Stimulated activated CD8-positive, alpha-beta memory T cell treated with anti-CD3 and anti-CD28 coated beads, Interleukin-4, amount 100 ng/mL, for 24 hours (primary cell): ENCODE results near the gene SCGB3A1.

Experiments
- DNase-seq: peaks from one replicate; pipeline ENCODE4 v3.0.0-alpha.2; 2020; ENCODE audit warnings: low read depth

The SCGB3A1 gene, protein sequence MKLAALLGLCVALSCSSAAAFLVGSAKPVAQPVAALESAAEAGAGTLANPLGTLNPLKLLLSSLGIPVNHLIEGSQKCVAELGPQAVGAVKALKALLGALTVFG

GRCh38 chr5:180591311-180591887, at the start of gene SCGB3A1:
TSS of gene SCGB3A1 (minus strand) at chr5:180591499. CDS start at chr5:180591462, 37 bp downstream.
- DNase-seq, result no peak

DNA sequence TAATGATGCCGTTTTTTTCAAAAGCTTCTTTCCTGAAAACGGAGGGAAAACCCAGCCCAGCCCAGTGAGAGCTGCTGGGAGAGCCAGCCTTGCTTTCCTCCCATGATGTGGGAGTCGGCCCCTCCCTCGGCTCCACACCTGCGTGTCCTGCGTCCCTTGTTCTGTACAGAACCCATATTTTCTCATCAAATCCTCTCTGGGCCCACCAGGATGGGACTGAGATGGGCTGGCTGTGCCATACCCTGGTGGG, 49.2 kb upstream of the SCGB3A1 start:
- DNase-seq, result no peak

GRCh38 chr5:180639741-180640610, 48.7 kb upstream of the SCGB3A1 start:
- no peak for DNase-seq

GRCh38 chr5:180639287-180639686, 48.0 kb upstream of the SCGB3A1 start:
- no peak for DNase-seq

DNA sequence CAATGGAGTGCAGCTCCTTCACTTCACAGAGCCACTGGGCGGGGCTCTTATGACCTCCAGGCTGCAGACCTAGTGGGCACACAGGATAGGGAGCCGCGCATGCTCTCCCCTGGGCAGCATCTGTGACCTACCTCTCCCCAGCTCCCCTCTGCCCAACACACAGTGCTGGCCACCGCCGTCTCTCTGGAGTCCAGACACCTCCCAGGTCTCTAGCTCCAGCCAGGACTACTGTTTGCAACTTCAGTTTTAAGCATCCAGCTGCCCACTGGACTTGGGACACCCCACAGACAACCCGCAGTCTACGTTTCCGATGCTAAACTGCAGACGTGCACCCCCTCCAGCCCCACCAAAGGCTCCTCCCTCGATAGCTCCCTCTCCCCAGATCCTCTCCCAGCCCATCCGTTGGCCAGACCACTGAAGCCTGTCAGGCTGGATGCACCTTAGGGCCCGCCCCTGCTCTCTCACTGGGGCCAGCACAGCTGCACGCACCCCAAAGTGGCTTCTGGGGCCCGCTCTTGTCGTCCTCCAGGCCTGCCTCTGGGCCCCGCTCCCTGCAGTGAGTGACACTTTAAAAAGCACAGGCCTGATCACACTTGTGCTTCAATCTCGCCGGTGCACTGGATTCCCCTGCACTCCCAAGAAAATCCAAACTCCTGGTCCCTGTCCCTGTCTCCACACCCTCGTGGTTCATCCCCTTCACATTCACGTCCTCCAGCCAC, 46.8 kb upstream of the SCGB3A1 start:
- no peak for DNase-seq

DNA sequence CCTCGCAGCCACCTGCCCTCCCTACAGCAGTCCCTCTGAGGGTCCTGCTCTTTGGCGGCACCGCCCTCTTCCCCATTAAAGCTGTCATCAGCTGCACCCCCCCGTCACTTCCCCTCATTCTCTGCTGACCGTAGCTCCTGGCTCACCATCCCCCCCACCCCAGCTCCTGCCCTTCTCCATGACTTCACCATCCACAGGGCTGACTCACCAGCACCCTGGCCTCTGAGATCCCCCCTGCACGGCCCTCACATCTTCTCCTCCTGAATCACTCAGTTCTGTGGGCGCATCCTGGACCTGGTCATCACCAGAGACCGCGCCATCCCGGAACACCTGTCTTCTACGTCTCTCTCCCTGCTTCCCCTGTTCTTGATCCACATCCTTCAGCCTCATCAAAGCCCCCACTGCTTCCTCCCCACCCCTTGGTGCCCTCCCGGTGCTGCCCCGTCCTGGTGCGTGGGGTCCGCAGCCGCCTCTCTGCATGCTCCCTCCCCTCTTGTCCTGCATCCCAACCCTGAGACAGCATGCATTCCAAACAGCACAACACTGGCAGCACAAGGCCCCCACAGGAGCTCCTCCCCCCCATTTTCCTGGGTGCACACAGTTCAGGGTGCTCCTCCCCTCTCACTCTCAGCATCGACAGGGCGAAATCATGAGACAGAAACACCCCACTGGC, 45.2 kb upstream of the SCGB3A1 start:
- DNase-seq, result no peak

DNA sequence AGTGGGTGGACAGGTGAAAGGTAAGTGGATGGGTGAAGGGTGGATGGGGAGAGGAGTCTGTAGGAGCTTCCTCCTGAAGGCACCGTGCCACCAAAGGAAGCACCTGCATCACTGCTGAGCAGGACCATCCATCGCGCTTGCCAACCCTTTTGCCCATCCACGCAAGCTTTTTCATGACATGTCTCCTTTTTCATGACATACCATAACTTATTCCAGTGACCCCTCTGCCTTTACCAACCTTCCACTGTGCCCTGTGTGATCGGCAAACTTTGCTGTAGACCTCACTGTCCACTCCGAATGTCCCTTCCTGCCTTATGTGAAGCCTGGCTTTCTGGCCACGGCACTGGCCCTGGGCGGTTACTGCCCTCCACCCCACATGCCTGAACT, 44.7 kb upstream of the SCGB3A1 start:
- no peak for DNase-seq

DNA sequence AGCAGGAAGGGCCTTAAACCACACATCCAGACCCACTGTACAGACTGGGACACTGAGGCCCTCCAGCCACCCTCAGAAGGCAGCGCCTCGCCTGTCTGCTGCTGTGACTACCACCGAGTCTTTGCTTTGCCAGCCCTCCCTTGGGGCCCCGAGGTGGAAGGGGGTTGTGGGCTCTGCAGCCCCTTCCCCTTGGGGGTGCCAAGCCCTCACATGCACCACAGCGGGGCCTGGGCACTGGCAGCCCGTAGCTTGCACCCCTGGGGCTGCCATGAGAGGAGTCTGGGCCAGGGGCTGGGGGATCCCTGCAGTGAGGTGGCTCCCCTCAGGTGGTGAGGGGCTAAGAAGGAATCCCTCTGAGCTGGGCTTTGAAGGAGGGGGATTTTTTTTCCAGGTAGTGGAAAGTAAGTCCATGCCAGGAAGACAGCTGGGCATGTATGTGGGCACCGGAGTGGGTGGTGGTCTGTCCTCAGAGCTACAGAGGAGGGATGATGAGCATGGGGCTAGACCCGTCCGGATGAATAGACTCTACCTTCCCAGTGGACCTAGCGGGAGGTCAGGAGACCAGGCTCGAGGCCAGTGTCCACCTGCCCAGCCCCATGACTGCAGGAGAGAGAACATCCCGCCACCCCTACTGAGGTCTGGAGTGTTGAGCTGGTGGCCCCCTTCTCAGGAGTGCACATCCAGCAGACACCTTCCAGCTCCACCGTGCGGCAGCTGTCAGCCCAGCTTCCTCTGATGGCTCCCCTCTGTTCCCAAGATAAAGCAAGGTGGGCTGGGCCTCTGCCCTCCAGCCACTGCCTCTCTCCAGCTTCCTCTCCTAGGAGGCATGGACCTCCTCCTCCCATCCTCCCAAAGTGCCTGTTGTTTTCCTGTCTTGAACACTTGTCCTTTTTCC, 42.2 kb upstream of the SCGB3A1 start:
- DNase-seq, result no peak

DNA sequence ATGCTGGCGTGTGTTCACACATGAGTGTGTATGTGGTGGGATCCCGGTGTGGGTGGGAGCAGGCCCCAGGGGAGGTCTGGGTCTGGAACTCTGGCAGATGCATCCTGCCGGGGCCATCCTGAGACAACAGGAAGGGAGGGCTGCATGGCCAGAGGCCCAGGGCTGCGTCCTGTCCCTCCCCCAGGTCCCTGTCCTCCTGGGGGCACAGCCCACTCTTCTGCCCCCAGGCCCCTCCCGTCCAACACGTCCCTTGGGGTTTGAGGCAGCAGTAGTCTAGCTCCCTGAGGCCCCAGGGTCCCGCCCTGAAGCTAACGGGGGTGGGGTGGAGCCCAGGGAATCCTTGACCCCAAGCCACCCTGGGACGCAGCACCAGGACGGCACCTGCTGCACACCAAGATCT, 41.5 kb upstream of the SCGB3A1 start:
- no peak for DNase-seq

DNA sequence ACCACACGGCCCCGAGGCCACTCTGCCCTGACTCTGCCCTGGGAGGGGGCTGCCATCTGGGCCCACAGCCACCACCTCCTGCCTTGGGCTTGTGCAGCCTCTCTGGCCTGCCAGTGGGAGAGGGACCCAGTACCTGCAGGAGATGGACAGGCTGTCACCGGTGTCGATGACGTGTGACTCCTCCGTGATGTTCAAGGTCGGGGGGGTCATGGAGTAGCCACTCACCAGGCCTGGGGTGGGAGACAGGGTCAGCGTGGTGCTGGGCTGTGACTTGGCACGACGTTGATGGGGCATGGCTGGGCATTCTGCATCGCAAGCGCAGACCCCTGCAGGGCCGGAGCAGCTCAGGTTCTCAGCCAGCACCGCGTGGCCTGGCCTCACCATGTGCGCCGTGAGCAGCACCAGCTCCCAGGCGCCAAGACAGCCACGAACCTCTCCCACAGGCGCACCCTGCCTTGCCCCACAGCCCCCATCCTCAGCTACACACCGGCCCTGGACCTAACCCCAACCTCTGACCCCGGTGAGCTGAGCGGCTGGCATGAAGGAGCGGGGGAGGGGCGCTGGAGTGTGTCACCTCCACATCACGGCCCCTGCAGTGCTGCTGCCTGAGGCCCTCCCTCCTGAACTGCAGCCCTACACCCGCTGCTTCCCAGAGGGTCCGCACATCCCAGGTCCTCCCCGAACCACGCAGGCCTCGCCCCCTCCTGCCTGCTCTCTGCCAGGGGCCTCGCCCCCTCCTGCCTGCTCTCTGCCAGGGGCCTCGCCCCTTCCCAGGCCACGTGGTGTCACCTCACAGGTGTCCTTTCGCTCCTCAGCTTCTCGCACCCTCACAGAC, 40.5 kb upstream of the SCGB3A1 start:
- DNase-seq, result no peak

DNA sequence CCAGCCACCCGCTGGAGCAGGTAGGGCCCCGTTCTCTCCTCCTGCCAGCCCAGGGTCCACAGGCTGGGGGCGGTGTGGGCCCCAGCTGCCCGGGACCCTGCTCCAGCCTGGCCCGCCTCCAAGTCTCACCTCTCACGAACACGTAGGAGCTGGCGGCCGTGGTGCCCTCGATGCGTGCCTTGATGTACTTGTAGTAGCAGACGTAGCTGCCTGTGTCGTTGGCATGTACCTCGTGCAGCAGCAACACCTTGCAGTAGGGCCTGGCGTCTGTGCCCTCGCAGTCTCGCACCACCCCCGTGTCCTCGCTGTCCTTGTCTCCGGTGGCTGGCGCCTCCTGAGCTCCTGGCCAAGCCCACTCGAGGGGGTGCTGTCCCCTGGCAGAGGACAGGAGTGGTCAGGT, 39.1 kb upstream of the SCGB3A1 start:
- no peak for DNase-seq

GRCh38 chr5:180629831-180630382, 38.6 kb upstream of the SCGB3A1 start:
- DNase-seq, result no peak

DNA sequence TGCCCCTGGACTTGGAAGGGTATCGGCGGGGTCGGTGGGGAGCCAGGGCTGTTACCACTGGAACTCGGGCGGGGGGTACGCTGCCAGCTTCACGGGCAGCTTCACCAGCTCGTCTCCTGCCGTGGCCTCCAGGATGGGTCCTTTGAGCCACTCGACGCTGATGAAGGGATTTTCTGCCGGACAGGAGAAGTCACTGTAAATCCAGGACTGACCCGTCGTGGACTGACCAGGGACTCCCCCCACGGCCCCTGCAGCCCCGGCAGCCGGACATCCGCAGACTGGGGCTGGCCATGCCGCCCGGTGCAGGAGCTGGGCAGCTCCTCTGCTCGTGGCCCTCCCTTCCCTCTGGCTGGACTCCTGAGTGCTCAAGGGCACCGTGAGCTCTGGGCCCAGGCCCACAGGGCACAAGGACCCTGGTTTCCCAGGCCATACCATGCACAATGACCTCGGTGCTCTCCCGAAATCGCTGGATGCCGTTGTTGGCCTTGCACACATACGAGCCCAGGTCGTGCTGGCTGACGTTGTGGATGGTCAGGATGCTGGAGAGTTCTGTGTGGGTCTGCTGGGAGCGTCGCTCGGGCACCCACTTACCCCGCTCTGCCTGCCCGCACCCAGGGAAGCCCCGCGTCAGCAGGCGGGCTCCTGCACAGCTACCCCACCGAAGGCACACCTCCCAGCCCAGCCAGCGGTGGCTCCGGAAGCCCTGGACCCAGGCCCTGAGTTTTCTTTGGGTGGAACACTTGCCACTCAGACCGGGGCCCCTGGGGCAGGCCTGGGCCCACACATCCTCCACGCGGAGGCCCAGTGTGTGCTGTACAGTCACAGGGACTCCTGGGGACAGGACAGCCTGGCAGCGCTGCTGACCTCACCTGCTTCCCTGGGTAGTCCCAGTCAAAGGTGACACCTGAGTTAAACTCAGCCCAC, 37.8 kb upstream of the SCGB3A1 start:
- no peak for DNase-seq

GRCh38 chr5:180628211-180628610, 36.9 kb upstream of the SCGB3A1 start:
- no peak for DNase-seq

DNA sequence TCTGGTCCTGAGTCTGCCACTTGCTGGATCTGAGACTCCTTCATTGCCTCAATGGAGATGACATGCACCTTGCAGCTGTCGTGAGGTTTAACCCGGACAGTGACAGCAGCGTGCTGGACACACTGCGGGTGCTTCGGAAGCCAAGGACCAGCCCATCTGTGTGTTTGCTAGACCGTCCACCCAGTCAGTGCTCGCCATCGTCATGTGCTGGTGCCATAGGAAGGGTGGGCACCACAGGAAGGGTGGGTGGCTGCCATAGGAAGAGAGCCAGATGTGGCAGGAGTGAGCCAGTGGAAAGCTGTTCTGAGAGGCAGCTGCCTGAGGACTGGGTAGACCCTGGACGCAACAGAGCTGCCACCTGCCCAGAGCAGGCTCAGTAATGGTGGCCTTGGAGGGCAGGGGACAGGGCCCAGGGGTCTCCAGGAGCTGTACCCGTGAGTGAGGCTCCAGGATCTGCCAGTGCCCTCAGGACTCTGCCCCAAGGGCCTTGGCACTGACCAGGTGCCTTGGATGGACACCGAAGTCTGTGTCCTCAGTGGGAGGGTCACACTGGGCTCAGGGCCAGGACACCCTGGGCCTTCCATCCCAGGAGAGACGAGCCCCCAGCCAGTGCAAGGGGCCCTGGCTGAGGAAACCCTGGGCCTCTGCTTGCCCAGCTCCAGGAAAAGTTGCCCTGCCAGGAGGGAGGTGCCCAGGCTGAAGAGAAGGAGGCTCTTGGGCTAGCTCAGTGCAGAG, 36.3 kb upstream of the SCGB3A1 start:
- no peak for DNase-seq

- no peak for DNase-seq
Observed at GRCh38 chr5:180626661-180627385, 35.5 kb upstream of the SCGB3A1 start.

GRCh38 chr5:180625791-180626660, 34.7 kb upstream of the SCGB3A1 start:
- DNase-seq, result no peak
